Measurements from ENCODE around the gene TAX1BP3.

- TF ChIP-seq YY1 (IDR thresholded peaks at IDR 0.05; ENCODE audit: extremely low read depth, insufficient replicate concordance, low read depth, low read length): no peak
- TF ChIP-seq CTCF (IDR thresholded peaks at IDR 0.05 in 2 of 3, conservative IDR thresholded peaks at IDR 0.05 in 1 of 3; ENCODE audit: borderline replicate concordance in 1 of 3, insufficient read depth in 1 of 3, low read depth in 2 of 3, low read length in 2 of 3): no peak
- no peak for TF ChIP-seq POLR2A (IDR thresholded peaks at IDR 0.05; ENCODE audit: borderline replicate concordance, extremely low read depth, insufficient read depth, insufficient read length)
- TF ChIP-seq REST (IDR thresholded peaks at IDR 0.05; ENCODE audit: low read depth): no peak
- no peak for TF ChIP-seq EZH2 (IDR thresholded peaks at IDR 0.05)
- TF ChIP-seq SP1 (IDR thresholded peaks at IDR 0.05; ENCODE audit: low read depth): no peak
- TF ChIP-seq EZH2phosphoT487 (IDR thresholded peaks at IDR 0.05; ENCODE audit: borderline replicate concordance): no peak
- no peak for TF ChIP-seq POLR2AphosphoS5 (IDR thresholded peaks at IDR 0.05; ENCODE audit: low read depth, low read length)
- TF ChIP-seq RAD21 (IDR thresholded peaks at IDR 0.05; ENCODE audit: low read depth): no peak
- no peak for TF ChIP-seq MAX (IDR thresholded peaks at IDR 0.05)
Measured at GRCh38 chr17:3678095-3678820, 9.9 kb upstream of the TAX1BP3 start.
